NCI-H774 (cell line): Measurements from ENCODE around the gene STARD9.
"Not testable (repeated sequence)": the region's sequence is repeated elsewhere in the genome, so short reads cannot be mapped to it uniquely, and the experiment has no call there.

Source experiments
- DNase-seq: peaks from one replicate; lab custom pipeline; 2025; lab: John Stamatoyannopoulos, UW

The STARD9 gene

DNA sequence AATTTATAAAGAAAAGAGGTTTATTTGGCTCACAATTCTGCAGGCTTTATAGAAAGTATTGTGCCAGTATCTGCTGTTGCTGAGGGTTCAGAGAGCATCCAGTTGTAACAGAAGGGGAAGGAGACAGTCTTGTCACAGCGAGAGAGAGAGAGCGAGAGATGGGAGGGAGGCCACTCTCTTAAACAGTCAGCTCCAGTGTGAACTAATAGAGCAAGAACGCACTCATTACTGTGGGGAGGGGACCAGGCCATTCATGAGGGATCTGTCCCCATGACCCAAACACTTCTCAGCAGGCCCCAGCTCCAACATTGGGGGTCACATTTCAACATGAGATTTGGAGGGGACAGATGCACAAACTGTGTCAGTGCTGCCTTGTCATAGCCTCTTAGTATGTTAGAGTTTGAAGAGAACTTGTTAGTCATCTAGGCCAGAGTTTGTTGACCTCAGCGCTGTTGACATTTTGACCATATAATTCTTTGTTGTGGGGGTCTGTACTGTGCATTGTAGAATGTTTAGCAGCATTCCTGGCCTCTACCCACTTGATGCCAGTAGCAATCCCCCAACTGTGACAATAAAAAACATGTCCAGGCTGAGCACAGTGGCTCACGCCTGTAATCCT lies 15.3 kb downstream of the STARD9 start:
- no peak for DNase-seq

DNA sequence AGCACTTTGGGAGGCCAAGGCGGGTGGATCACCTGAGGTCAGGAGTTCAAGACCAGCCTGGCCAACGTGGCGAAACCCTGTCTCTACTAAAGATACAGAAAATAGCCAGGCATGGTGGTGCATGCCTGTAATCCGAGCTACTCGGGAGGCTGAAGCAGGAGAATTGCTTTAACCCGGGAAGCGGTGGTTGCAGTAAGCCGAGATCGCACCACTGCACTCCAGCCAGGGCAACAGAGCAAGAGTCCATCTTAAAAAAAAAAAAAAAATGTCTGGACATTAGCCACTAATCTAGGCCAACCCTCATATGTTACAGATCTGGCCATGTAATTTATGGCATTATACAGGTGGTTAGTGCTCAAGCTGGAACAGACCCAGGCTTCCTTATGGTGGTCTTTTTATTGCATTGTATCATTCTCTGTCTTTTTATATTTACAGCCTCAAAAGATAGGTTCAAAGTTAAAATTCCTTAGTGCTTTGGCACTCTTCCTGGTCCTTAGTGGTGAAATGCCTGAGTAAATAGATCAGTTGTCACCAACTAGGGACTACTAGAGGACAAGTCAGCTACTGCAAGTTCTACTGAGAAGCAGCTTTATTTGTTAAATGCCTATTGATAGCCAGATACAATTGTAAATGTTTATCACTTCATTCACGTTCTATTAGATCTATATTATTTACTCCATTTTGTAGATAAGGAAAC lies 16.0 kb downstream of the STARD9 start:
- no peak for DNase-seq

DNA sequence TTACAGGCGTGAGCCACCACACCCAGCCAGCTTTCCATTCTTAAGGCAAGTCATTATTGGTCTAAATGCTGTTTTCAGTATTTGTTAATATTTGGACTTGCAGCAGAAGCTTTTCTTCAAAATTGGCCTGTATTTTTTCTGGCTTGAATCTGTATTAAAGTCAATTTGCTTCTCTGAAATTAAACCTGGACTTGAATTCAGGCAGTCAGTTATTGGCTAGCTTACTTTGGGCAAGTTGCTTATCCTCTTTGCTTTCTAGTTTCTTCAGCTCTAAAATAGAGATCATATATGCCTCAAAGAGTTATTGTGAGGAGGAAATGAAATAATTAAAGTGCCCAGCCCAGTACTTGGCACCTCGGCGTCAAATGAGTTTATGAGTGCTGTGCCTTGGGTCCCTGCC lies 17.3 kb downstream of the STARD9 start:
- no peak for DNase-seq

DNA sequence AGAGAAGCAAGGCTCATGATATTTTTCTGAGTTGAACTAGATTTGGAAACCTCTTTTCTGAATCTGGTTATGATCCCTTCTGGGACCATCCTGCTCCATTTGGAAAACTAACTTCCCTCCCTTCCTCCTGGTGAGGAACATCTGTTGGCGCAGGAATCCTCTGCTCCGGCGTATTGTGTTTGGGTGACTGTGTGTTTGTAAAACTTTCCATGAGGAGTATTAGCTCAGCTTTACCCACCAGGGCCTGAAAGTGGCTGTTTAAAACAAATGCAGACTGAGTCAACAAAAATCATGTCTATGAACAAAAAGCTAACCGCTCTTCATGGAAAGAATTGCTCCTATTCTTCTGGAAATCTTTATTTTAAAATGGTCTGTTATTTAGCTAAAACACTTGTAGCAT lies 17.7 kb downstream of the STARD9 start:
- peak; percentile 2 for DNase-seq

GRCh38 chr15:42594095-42594494 lies 18.7 kb downstream of the STARD9 start:
- no peak for DNase-seq

DNA sequence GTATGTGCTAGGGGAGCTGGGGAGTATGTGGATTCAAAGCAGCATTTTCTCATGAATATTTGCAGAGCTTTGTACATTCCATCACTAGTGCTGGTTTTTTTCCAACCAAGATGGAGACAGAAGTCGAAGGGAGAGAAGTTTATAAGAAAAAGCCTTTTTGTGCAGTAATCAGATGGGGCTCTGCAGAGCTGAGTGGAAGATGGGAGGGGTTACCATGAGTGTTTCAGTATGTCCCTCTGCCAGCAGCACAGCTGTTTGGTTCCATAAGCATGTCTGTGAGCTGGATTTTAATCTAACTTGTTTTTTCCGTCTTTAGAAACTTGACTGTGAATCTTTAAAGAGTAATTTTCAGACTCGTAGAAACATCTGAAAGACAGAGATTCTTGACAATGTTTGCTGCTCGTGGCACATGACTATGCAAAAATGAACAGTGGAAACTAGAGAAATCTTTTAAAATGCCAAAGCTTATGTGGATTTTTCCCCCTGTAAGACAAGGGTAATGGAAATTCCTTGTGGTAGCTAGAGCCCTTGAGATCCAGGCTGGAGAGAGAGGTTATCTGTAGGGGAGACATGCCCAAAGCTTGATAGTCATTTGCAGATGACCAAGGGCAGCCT lies 20.3 kb downstream of the STARD9 start:
- DNase-seq = no peak

DNA sequence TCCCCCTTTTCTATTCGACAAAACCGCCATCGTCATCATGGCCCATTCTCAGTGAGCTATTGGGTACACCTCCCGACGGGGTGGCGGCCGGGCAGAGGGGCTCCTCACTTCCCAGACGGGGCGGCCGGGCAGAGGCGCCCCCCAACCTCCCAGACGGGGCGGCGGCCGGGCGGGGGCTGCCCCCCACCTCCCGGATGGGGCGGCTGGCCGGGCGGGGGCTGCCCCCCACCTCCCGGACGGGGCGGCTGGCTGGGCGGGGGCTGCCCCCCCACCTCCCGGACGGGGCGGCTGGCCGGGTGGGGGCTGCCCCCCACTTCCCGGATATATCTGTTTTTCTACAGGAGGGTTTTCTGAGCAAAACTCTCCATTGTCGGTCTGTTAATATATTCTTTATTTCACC lies 25.9 kb downstream of the STARD9 start:
- DNase-seq = not testable (repeated sequence)

DNA sequence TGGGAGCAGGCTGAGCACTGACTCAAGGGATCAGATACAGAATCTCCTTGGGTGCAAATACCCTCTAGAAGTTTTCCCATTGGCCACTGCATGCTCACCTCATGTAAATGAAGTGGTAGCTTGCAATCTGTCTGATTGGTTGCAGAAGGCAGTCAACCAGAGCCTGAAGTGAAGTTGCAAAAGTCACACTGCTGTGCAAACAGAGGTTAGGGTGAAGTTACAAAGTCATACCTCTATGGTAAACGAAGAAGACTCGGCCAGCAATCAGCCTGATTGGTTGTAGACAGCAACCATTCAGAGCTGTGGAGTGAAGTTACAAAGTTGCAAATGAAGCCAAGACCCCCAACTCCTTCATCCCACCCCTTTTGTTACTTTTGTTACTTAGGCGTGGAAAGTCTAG lies 27.1 kb downstream of the STARD9 start:
- DNase-seq = no peak

DNA sequence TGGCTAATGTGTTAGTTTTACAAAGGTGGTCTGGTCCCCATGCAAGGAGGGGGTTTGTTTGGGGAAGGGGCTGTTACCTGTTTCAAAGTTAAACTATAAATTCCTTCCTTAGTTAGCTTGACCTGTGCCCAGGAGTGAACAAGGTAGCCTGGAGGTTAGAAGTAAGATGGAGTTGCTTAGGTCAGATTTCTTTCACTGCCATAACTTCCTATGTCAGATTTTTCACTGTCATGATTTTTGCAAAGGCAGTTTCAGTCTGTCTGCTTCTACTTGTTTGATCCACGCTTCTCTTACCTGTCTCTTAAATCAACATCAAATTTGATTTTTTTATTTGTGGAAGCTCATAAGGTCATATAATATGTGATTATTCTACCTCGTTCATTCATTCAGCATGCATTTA lies 28.6 kb downstream of the STARD9 start:
- DNase-seq = no peak

DNA sequence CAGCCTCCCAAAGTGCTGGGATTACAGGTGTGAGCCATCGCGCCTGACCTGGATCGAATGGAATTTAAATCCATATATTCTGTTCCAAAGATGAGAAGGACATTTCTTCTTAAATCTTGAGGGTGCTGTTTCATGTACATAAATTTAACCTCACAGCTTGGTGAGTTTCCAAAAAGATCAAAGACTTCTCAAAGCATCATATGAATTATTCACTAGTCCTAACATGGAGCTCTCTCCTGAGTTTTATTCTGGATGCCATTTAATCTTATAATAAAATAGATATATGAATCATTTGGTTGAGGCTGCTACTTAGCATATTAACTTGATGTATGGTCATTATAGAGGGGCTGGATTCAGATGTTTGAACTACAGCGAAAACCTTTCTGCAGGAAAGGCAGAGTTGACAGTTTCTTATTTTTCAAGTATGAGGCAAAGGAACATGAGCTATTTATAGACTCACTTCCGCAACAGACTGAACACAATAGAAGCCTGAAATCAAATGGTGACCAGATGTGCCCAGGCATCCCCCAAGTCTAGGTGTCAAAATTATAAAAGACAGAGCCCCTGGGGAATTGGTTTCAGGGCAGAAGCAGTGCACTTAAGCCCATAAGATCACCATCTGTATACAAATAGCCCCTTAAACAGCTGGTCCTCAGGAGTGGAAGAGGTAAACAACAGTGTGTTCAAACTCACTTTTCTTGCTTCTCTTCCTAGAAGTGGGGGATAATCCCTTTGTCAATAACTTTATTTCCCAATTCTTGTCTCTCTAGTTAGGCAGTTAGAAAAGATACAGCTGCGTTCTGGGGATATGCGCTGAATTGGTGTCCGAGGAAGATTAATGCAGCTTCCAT lies 29.7 kb downstream of the STARD9 start:
- DNase-seq = no peak

DNA sequence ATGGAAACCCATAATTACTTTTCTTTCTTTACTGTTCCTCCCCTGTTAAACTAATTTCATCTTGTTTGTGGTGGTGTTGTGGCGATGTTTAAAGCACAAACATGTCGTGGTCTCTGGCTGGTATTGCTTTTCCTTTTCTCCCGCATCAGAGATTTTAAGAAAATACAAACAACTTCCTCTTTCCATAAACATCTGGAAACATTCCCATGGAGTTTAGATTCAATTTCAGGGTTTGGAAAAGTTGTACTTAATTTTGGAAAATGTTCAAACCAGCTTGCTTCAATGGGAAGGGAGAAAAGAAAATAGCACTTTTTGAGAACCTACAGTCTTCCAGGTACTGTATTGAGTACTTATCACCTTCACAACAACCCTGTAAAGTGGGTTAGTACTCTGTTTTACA lies 30.4 kb downstream of the STARD9 start:
- no peak for DNase-seq

DNA sequence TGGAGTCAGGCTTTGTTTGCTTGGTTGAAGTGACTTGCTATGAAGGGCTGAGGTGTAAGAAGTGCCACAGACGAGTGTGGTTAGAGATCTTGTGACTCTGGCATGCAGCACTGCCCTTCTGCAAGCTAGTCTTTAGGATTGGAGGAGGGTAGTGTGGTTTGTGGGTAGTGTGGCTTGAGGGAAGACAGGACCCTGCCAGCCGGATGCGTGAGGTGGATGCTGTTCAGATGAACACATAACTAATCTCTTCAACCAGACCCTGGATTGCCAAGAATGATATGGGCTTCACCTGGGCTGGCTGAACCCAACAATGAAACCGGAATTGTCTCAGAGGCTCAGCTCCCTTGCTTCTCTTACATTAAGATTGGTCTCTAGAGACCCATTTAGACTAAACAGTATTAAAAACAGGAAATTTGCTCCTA lies 32.7 kb downstream of the STARD9 start:
- DNase-seq = no peak

GRCh38 chr15:42608752-42609488 lies 33.5 kb downstream of the STARD9 start:
- DNase-seq = no peak

GRCh38 chr15:42611532-42611931 lies 36.1 kb downstream of the STARD9 start:
- DNase-seq = no peak

DNA sequence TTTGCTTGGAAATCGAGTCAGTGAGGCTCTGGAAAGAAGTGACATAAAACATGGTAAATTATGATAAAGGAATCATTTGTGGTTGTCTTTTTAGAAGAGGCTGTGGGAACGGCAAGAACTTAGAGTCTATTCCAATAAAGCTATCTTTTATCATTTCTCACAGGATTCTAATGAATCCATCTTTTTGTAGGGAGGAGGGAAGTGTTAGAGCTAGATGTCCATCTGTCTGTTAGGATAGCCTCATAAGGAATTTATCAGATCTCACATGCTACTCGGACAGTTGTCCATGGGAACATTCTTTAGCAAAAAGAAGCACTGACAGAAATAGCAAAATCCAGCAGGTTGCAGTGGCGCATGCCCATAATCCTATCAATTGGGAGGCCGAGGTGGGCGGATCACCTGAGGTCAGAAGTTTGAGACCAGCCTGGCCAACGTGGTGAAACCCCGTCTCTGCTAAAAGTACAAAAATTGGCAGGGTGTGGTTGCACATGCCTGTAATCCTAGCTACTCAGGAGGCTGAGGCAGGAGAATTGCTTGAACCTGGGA lies 37.0 kb downstream of the STARD9 start:
- DNase-seq = no peak

DNA sequence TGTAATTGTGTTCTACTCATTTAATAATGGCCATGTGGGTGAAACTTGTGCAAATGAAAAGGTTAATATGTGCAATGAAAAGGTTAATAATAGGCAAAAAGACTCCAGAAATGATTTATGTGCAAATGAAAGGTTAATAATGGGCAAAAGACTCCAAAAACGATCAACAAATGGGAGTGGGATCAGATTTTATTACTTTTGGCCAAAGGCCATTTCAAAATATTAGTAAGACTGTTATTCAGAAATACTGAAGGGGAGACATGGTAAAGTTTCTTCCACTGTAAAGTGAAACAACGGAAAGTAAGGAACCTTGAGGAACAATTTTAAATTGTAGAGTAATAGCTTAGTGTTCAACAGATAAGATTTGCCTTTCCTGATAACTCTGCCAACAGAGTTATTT lies 40.7 kb downstream of the STARD9 start:
- no peak for DNase-seq

DNA sequence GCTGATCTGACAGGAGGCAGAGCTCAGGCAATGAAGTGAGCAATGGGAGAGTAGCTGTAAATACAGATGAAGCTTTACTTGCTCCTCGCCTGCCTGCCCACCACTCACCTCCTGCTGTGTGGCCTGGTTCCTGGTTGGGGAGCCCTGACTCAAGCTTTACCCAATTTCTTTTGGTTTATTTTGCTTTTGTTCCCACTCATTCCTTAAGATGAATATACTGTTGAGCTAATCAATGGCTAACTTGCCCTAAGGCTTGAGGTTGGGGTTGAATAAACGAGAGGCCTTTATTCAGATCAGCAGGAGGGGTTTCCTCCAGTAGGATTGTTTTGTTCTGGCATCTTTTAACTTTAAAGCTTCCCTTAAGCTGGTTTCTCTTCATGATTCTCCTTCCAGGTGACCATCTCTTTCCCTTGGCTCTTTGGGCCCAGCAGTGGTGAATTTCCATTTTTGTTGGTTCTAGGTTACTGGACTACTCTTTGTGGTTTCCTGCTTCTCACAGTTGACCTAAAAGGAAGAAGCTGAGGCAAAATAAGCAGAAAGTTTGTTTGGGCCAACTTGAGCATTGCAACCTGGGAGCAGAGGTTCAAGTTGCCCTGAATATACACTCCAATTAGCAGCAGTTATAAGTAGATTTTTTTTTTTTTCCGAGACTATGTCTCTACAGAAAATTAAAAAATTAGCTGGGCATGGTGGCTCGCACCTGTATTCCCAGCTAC lies 44.4 kb downstream of the STARD9 start:
- DNase-seq = no peak

- DNase-seq = no peak
Observed at GRCh38 chr15:42621386-42621785, 46.0 kb downstream of the STARD9 start.

DNA sequence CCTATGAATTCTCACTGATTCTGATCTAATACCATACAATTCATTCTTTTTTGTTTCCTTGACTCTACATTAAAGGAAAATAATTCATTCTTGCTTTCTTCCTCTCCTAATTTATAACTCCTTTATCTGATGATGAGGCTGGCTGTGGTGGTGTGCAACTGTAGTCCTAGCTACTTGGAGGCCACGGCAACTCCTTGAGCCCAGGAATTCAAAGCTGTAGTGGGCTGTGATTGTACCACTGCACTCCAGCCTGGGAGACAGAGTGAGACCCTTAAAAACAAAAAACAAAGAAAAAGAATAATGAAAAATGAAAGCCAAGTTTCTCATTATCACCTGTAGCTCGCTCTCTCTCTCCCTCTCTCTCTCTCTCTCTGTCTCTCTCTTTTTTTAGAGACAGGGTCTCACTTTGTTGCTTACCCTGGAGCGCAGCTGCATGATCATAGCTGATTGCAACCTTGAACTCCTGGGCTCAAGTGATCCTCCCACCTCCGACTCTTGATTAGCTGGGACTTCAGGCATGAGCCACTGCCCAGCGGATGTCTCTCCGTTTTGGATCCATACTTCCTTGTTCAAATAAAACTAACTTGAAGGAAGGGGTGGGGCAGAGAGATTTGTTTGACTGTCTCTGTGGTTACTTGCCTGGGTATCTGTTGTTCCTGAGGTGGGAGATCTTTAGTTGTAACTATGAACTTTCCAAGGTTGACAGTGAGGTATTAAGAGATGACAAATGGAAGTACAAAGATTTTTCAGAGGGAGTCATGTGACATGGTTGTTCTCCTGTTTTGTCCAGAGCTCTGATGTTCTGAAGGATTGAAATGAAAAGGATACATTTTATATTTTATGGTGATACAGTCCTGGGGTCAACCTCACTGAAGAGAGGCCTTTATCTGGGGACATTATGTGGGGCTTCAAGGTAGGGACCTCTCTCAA lies 46.9 kb downstream of the STARD9 start:
- no peak for DNase-seq

- no peak for DNase-seq
Observed at GRCh38 chr15:42623951-42624350, 48.5 kb downstream of the STARD9 start.
